ENCODE measurements around the gene IGSF22. TPM values are rescaled to one million over a fixed set of nuclear protein-coding genes. Genes with fewer than 3 reads are reported as not detected.
A peak's percentile ranks its signal among the peaks of the same experiment; 100 is the strongest.

Gene IGSF22
- total RNA-seq, 4 donors from 2014 or later: 0.13 to 0.24 TPM; not detected in 2

DNA sequence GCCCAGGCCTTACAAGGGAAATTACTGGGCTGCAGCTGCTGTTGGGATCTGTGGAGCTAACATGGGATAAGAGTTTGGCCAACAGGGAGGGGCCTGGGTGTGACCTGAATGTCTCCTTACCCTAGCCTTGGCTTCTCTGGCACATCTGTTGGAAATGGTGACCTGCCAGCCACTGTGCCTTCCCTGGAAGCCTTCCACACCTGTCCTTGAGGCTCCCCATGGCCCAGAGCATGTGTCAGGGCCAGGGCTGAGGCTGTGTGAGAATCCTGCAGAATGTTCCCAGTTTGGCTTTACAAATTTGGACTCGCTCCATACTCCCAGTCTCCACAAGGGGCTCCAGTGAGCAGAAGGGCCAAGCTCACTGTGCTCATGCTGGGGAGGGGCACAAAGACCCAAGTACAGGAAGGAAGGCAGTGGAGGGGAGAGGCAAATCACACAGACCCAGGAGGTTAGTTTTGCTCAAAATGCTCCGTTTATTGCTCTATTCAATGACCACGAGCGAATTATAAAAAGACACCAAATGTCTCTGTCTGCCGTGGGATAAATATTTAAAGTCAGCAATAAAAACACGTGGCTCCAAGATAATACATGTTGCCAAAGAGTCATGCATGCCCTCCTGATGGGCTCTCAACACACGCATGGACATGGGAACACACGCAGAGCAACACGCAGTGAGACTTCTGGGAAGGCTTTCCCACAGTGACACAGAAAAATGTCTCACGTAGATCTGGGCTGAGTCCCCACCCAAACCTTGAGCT lies 1.7 kb upstream of the IGSF22 start:
- DNase-seq (ENCODE audit: low spot score): no peak
- no peak for ATAC-seq (ENCODE audit: low FRiP score)
- TF ChIP-seq, protein P1, sequence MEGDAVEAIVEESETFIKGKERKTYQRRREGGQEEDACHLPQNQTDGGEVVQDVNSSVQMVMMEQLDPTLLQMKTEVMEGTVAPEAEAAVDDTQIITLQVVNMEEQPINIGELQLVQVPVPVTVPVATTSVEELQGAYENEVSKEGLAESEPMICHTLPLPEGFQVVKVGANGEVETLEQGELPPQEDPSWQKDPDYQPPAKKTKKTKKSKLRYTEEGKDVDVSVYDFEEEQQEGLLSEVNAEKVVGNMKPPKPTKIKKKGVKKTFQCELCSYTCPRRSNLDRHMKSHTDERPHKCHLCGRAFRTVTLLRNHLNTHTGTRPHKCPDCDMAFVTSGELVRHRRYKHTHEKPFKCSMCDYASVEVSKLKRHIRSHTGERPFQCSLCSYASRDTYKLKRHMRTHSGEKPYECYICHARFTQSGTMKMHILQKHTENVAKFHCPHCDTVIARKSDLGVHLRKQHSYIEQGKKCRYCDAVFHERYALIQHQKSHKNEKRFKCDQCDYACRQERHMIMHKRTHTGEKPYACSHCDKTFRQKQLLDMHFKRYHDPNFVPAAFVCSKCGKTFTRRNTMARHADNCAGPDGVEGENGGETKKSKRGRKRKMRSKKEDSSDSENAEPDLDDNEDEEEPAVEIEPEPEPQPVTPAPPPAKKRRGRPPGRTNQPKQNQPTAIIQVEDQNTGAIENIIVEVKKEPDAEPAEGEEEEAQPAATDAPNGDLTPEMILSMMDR (IDR thresholded peaks at IDR 0.05): peak in 1 of 3 donors; percentile 14

DNA sequence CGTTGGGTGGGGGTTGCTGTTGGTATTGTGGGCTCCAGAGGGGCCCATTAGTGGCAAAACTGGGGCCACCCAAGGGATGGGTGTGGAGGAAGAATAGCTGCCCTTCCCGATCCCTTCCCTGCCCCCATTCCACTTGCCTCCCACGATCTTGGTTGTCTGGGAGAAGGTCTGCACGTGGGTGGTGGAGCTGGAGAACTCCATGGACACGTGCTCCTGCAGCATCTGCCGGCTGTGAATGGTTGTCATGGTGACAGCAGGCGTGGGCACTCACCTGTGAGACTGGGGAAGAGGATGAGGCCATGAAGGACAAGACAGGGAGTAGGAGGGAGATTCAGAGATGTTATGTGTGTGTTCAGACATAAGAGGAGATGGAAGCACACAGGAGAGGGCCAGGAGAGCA lies 2.0 kb downstream of the IGSF22 start:
- TF ChIP-seq, protein P1 (IDR thresholded peaks at IDR 0.05): no peak
- ATAC-seq (ENCODE audit: low FRiP score) (no peak), DNase-seq (ENCODE audit: low spot score) (no peak)

DNA sequence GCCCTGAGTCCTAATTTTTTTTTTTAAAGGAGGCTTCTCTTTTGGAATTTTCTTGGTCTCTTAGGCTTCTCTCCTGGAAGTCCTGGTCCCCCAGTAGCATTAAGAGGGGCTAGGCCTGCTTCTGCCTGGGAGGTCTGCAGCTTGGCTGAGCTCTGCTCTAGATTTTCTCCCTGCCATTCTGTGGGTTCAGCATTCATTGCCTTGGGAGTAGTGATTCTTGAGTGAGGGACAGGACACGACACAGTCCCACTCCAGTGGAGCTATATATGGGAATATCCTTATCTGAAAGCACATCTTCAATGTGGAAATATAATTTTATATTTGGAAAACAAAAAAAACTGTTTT lies 3.7 kb downstream of the IGSF22 start:
- ATAC-seq (ENCODE audit: low FRiP score): no peak
- TF ChIP-seq, protein P1 (IDR thresholded peaks at IDR 0.05): no peak
- no peak for DNase-seq (ENCODE audit: low spot score)

DNA sequence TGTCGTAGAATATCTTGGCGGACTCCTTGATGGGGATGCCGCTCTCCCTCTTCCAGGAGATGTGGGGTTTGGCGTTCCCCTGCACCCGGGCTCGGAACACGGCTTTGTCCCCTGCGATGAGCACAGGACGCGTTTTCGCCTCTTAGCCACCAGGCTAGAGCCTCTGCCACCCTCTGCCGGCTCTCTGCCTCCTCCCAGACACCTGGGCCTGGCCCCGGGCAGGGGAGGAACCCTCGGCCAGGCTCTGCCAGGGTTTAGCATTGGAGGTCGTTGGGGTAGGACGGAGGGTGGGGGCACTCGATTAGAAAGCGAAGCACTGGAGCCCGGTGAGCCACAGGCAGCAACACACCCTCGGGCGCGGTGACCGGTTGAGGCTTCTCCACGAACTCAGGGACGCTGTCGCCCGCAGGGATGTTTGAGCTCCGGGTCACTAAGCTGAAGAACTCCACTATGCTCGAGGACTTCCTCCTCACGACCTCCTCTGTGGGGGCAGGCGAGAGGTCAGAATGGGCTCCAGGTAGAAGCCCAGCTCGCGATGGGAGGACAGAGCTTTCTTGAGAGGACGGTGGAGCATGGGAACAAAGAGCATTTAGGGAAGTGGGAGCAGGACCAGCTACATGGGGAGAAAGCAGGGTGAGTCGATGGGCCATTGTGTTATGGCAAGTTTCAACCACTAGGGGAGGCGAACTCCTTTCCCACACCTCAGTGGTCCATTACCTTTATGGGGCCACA lies 4.3 kb downstream of the IGSF22 start:
- DNase-seq (ENCODE audit: low spot score) (no peak), ATAC-seq (ENCODE audit: low FRiP score) (peak; percentile 39)
- TF ChIP-seq, protein P1 (IDR thresholded peaks at IDR 0.05): peak in 1 of 3 donors; percentile 52

DNA sequence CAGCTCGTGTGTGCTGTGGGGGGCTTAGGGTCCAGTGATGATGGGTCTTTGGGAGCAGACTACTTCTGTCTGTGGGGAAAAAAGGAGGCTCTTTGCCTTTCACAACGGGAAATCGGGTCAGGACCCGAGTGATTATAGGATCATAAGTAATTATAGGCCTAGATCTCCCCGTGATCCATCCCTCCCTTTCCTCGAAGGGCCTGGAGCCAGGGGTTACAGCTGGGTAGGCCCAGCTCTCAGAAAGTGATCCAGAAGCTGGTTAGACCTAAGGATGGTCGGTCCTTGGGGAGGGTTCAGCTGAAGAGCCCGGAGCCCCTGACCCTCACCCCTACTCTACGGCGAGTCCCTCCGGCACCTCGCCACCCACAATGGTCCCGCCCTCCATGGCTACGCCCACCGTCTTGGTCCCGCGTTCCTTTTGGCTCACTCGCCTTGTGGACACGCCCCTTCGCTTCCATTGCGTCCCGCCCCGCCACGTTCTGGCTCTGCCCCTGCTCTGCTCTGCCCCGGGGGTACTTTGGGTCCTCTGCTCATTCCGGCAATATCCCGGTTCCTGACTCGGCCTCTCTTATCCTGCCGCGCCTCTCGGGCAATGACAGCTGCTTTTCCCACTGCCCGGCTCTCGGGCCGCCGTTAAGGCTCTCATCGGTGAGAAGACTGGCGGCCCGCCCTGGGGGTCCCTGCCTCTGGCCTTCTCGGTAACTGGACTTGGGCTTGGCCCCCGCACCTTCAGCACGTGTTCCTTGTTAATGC lies 5.0 kb downstream of the IGSF22 start:
- ATAC-seq (ENCODE audit: low FRiP score) (peak; percentile 96), DNase-seq (ENCODE audit: low spot score) (peak; percentile 76)
- TF ChIP-seq, protein P1 (IDR thresholded peaks at IDR 0.05): no peak

DNA sequence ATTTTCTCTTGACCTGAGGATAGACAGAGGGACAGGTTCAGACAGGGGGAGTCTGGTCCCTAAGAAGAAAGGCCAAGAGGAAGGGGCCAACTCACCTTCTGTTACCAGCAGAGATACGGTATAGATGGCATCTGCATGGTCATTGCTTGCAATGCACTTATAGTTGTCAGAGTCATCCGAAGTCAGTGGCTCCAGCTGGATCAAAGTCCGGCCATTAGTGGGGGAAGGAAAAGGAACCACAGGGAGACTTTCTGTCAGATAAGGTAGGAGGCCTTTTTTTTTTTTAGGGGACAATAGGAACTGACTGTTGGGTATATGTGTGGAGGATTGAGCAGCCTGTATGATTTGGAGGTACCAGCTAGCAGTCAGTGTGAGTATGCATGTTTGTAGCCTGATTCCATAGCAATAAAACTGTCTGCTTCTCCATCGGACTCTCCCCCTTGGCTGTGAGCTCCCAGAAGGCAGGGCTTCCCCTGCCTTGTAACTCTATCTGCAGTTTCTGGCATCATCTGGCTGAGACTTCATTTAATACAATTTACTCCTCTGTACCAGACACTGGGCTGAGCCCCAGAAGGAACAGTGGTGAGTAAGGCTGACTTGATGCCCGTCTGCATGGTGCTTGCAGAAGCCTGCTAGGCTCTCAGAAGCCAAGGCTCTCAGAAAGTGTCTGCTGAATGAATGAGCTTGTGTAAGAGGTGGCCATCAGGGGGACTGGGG lies 5.7 kb downstream of the IGSF22 start:
- ATAC-seq (ENCODE audit: low FRiP score): no peak
- DNase-seq (ENCODE audit: low spot score): no peak
- TF ChIP-seq, protein P1 (IDR thresholded peaks at IDR 0.05): no peak
